ENCODE results near the gene HEG1. TPM values are rescaled to one million over a fixed set of nuclear protein-coding genes. Genes with fewer than 3 reads are reported as not detected.

Gene HEG1
- total and polyA plus RNA-seq, 2 of the 13 experiments (the other 11 are each of a cell fraction or from before 2014, with no cell fraction given): 10.7 to 18.2 TPM

GRCh38 chr3:124999897-125000435 is 55.8 kb downstream of the HEG1 start:
- 98% methylated on average over 2 of the region's 2 CpGs for WGBS (ENCODE audit: low lambda C conversion rate)
- Histone ChIP-seq H3K36me3 (replicated peaks in 1 of 2; ENCODE audit: control insufficient read depth in 1 of 2, insufficient read depth in 2 of 2, low read length in 2 of 2) (peaks cover 21 to 50% of the 10 kb centered on the region in 2 experiments), H2AFZ (ENCODE audit: low read length) (no peak overlapping the region), H3K4me3 (replicated peaks in 1 of 3; ENCODE audit: insufficient read depth in 1 of 3, low read depth in 2 of 3, low read length in 3 of 3) (no peak overlapping the region), H3K79me2 (ENCODE audit: insufficient read depth, low read length) (no peaks in the 10 kb centered on the region), H3K9ac (ENCODE audit: insufficient read depth, low read depth, low read length) (no peak overlapping the region), H4K20me1 (ENCODE audit: insufficient read depth, low read length) (no peaks in the 10 kb centered on the region), H3K4me2 (ENCODE audit: low read depth, low read length) (no peak overlapping the region), H3K4me1 (ENCODE audit: insufficient read depth, low read length) (peaks cover 71% of the 10 kb centered on the region), H3K9me3 (ENCODE audit: low read length) (no peaks in the 10 kb centered on the region), H3K27ac (ENCODE audit: extremely low read length, insufficient read depth, low read length) (no peak overlapping the region), H3K27me3 (ENCODE audit: control insufficient read depth in 1 of 2, insufficient read depth in 2 of 2, low read length in 2 of 2) (no peaks in the 10 kb centered on the region)
- no TSS peak for BruUV-seq (replicated peaks)
- FAIRE-seq (no peak), DNase-seq (ENCODE audit: low spot score) (no peak), ATAC-seq (no peak)
- TF ChIP-seq MXD3 (CRISPR knock-in tag; IDR thresholded peaks at IDR 0.05): no peak
- TF ChIP-seq ZNF274 (CRISPR knock-in tag; IDR thresholded peaks at IDR 0.05): no peak
- TF ChIP-seq KLF16 (CRISPR knock-in tag; IDR thresholded peaks at IDR 0.05): no peak
- CTCF ChIA-PET (ENCODE audit: low intra/inter-chr PET ratio, low total read pairs): no interaction called here
- POLR2A ChIA-PET: interaction anchor here (1.2 to 5.3 kb wide), 3 partner anchors 53 to 269 kb away, joined by 3 to 25 read pairs (median 3); no protein-coding TSS in a partner anchor
- intact Hi-C loops (cut with micrococcal nuclease; ENCODE audit: unreplicated experiment) (loop anchor here (5.0 kb wide), 1 partner anchor 442 kb away; no protein-coding TSS in a partner anchor), in situ Hi-C loops (cut with HindIII; ENCODE audit: extremely low pct_ligation_motif_present, low pct_unique_long_range_greater_than_20kb) (loop anchor here (5.0 to 25.0 kb wide), 3 partner anchors 52 to 437 kb away; no protein-coding TSS in a partner anchor)

- no TSS peak for BruUV-seq (replicated peaks)
- ATAC-seq (no peak), FAIRE-seq (no peak), DNase-seq (ENCODE audit: low spot score) (no peak)
- no peak overlapping the region for H2AFZ ChIP-seq (ENCODE audit: low read length)
- CTCF ChIA-PET (ENCODE audit: low intra/inter-chr PET ratio, low total read pairs): no interaction called here
- no peak for TF ChIP-seq FOXP1 (IDR thresholded peaks at IDR 0.05)
- TF ChIP-seq FOXP1 (CRISPR knock-in tag; IDR thresholded peaks at IDR 0.05): no peak
- TF ChIP-seq TRAFD1 (CRISPR knock-in tag; IDR thresholded peaks at IDR 0.05; ENCODE audit: borderline replicate concordance): no peak
- TF ChIP-seq ZNF660 (CRISPR knock-in tag; IDR thresholded peaks at IDR 0.05; ENCODE audit: borderline replicate concordance, low read depth): no peak
- H3K9me3 ChIP-seq (ENCODE audit: low read length): no peaks in the 10 kb centered on the region
- intact Hi-C loops (cut with micrococcal nuclease; ENCODE audit: unreplicated experiment) (loop anchor here (5.0 kb wide), 1 partner anchor 443 kb away; no protein-coding TSS in a partner anchor), in situ Hi-C loops (cut with HindIII; ENCODE audit: extremely low pct_ligation_motif_present, low pct_unique_long_range_greater_than_20kb) (loop anchor here (10.0 to 25.0 kb wide), 2 partner anchors 165 to 438 kb away; no protein-coding TSS in a partner anchor)
- no peaks in the 10 kb centered on the region for H3K79me2 ChIP-seq (ENCODE audit: insufficient read depth, low read length)
- no peak overlapping the region for H3K4me2 ChIP-seq (ENCODE audit: low read depth, low read length)
- no peaks in the 10 kb centered on the region for H3K27me3 ChIP-seq (ENCODE audit: control insufficient read depth in 1 of 2, insufficient read depth in 2 of 2, low read length in 2 of 2)
- 93% methylated on average over 1 of the region's 1 CpG for WGBS (ENCODE audit: low lambda C conversion rate)
- POLR2A ChIA-PET: no interaction called here
- H3K4me1 ChIP-seq (ENCODE audit: insufficient read depth, low read length): peaks cover 66% of the 10 kb centered on the region
- no peaks in the 10 kb centered on the region for H4K20me1 ChIP-seq (ENCODE audit: insufficient read depth, low read length)
- H3K36me3 ChIP-seq (replicated peaks in 1 of 2; ENCODE audit: control insufficient read depth in 1 of 2, insufficient read depth in 2 of 2, low read length in 2 of 2): peaks cover 23 to 49% of the 10 kb centered on the region in 2 experiments
- no peak overlapping the region for H3K9ac ChIP-seq (ENCODE audit: insufficient read depth, low read depth, low read length)
- H3K4me3 ChIP-seq (replicated peaks in 1 of 3; ENCODE audit: insufficient read depth in 1 of 3, low read depth in 2 of 3, low read length in 3 of 3): no peak overlapping the region
- no peak overlapping the region for H3K27ac ChIP-seq (ENCODE audit: extremely low read length, insufficient read depth, low read length)
These were observed 56.5 kb downstream of the HEG1 start for GRCh38 chr3:124999317-124999716.

All from HepG2 (cell line).